IMR-90 (cell line): ENCODE data around the gene BAMBI. TPM values are rescaled to one million over a fixed set of nuclear protein-coding genes. Genes with fewer than 3 reads are reported as not detected.

Experiments
- ATAC-seq: fragments of 200-7000 bp; cut with Tn5 transposase; 2 replicates; pipeline ENCODE4 v1.9.1; 2020; ENCODE audit warnings: low read depth, mild to moderate bottlenecking, moderate library complexity
- BruUV-seq: library from RNA; stranded (reverse); fragments of 400-500 nt; replicated peaks from 2 replicates; lab custom pipeline; 2021; lab: Mats Ljungman, UMichigan
- CTCF ChIA-PET: fragments of 300-600 bp; formaldehyde crosslinking; extraction: SDS; loops from one replicate; lab custom pipeline; 2021; ENCODE audit warnings: antibody characterized with exemption; lab: Yijun Ruan, JAX
- POLR2A ChIA-PET: fragments of 300-600 bp; sonication (Branson Sonifier 250); formaldehyde crosslinking; loops from one replicate; lab custom pipeline; 2022; ENCODE audit warnings: antibody characterized with exemption; ENCODE audit not compliant: unreplicated experiment; lab: Charles Lee
- DNase-seq: peaks from one replicate; pipeline ENCODE4 v3.0.0; 2013
- H2AFZ ChIP-seq: replicated peaks from 2 replicates; pipeline ENCODE3; 2013; ENCODE audit warnings: low read length, mild to moderate bottlenecking; ENCODE audit not compliant: poor library complexity
- H2AK5ac ChIP-seq: 2 replicates; pipeline ENCODE4 v1.6.1; 2013; ENCODE audit warnings: low read depth, low read length, inconsistent platforms
- H2AK9ac ChIP-seq: replicated peaks from 2 replicates; pipeline ENCODE3; 2013; ENCODE audit warnings: mild to moderate bottlenecking, low read depth, low read length, moderate library complexity; ENCODE audit not compliant: poor library complexity
- H2BK120ac ChIP-seq: 2 replicates; pipeline ENCODE4 v1.6.1; 2013; ENCODE audit warnings: low read depth, low read length, inconsistent platforms
- H2BK15ac ChIP-seq: 3 replicates; pipeline ENCODE4 v1.6.1; 2013; ENCODE audit warnings: low read depth, low read length, inconsistent platforms
- H2BK20ac ChIP-seq: 2 replicates; pipeline ENCODE4 v1.6.1; 2013; ENCODE audit warnings: low read depth, mild to moderate bottlenecking, inconsistent platforms, low read length, moderate library complexity
- H2BK5ac ChIP-seq: 2 replicates; pipeline ENCODE4 v1.6.1; 2013; ENCODE audit warnings: mild to moderate bottlenecking, low read depth, low read length, inconsistent platforms; ENCODE audit not compliant: poor library complexity, severe bottlenecking
- H3K14ac ChIP-seq: replicated peaks from 2 replicates; pipeline ENCODE4 v1.6.1; 2013; ENCODE audit warnings: low read depth, low read length, inconsistent platforms
- H3K18ac ChIP-seq: 2 replicates; pipeline ENCODE4 v1.6.1; 2013; ENCODE audit warnings: low read depth, low read length, control low read depth
- H3K23ac ChIP-seq: 2 replicates; pipeline ENCODE4 v1.6.1; 2013; ENCODE audit warnings: low read depth, low read length, inconsistent platforms
- H3K27ac ChIP-seq: 2 replicates; pipeline ENCODE4 v1.5.1; 2013; ENCODE audit warnings: mild to moderate bottlenecking, control low read depth, low read length; ENCODE audit not compliant: insufficient read depth
- H3K27me3 ChIP-seq: 2 replicates; pipeline ENCODE4 v1.6.1; 2013; ENCODE audit warnings: low read length; ENCODE audit not compliant: control insufficient read depth, insufficient read depth
- H3K36me3 ChIP-seq: 2 replicates; pipeline ENCODE4 v1.6.1; 2013; ENCODE audit warnings: low read length, mixed read lengths; ENCODE audit not compliant: control insufficient read depth, insufficient read depth
- H3K4ac ChIP-seq: 2 replicates; pipeline ENCODE4 v1.6.1; 2013; ENCODE audit warnings: low read depth, low read length, inconsistent platforms
- H3K4me1 ChIP-seq: 2 replicates; pipeline ENCODE4 v1.6.1; 2013; ENCODE audit warnings: low read length, mixed read lengths; ENCODE audit not compliant: control insufficient read depth, insufficient read depth
- H3K4me2 ChIP-seq: 2 replicates; pipeline ENCODE4 v1.6.1; 2013; ENCODE audit warnings: low read depth, mild to moderate bottlenecking, control low read depth, low read length, moderate library complexity
- H3K4me3 ChIP-seq: 2 replicates; pipeline ENCODE4 v1.5.1; 2013; ENCODE audit warnings: low read depth, mild to moderate bottlenecking, control low read depth, low read length, moderate library complexity; ENCODE audit not compliant: insufficient read depth
- H3K56ac ChIP-seq: 2 replicates; pipeline ENCODE4 v1.6.1; 2013; ENCODE audit warnings: low read length, inconsistent platforms; ENCODE audit not compliant: insufficient read depth; ENCODE audit errors: extremely low read depth
- H3K79me1 ChIP-seq, 2 experiments: 2 replicates each; pipeline ENCODE4 v1.6.1; 2013; ENCODE audit warnings: low read length in 2 of 2, inconsistent platforms in 1 of 2, low read depth in 1 of 2
- H3K9ac ChIP-seq: 2 replicates; pipeline ENCODE4 v1.6.1; 2013; ENCODE audit warnings: low read depth, low read length, control low read depth
- H3K9me1 ChIP-seq: 2 replicates; pipeline ENCODE4 v1.6.1; 2013; ENCODE audit warnings: low read length, inconsistent platforms; ENCODE audit not compliant: insufficient read depth
- H3K9me3 ChIP-seq: 2 replicates; pipeline ENCODE4 v1.6.1; 2013; ENCODE audit warnings: low read length; ENCODE audit not compliant: control insufficient read depth, insufficient read depth
- H4K20me1 ChIP-seq: 2 replicates; pipeline ENCODE4 v1.6.1; 2013; ENCODE audit warnings: low read length, inconsistent platforms; ENCODE audit not compliant: insufficient read depth
- H4K5ac ChIP-seq: 2 replicates; pipeline ENCODE4 v1.6.1; 2013; ENCODE audit warnings: mild to moderate bottlenecking, low read depth, low read length, control low read depth
- H4K8ac ChIP-seq, 2 experiments: 2 replicates each; pipeline ENCODE4 v1.6.1; 2013; ENCODE audit warnings: low read depth in 2 of 2, low read length in 2 of 2, control low read depth in 1 of 2, inconsistent platforms in 1 of 2
- H4K91ac ChIP-seq: 2 replicates; pipeline ENCODE4 v1.6.1; 2013; ENCODE audit warnings: low read depth, low read length, inconsistent platforms; ENCODE audit not compliant: insufficient read depth
- BHLHE40 ChIP-seq: fragments of 150-350 bp; IDR thresholded peaks from 2 replicates; pipeline ENCODE4 v1.6.1; 2016; ENCODE audit warnings: mild to moderate bottlenecking, low read depth, low read length
- CEBPB ChIP-seq: IDR thresholded peaks from 2 replicates; pipeline ENCODE4 v1.6.1; 2012; ENCODE audit warnings: low read depth, low read length, improper control_type of control experiment
- CHD1 ChIP-seq: IDR thresholded peaks from 2 replicates; pipeline ENCODE4 v1.6.1; 2012; ENCODE audit warnings: low read depth, low read length, improper control_type of control experiment
- FOS ChIP-seq: fragments of 150-350 bp; IDR thresholded peaks from 2 replicates; pipeline ENCODE4 v1.6.1; 2016; ENCODE audit warnings: low read depth, low read length
- MAFK ChIP-seq: IDR thresholded peaks from 2 replicates; pipeline ENCODE4 v1.6.1; 2012; ENCODE audit warnings: low read depth, low read length, improper control_type of control experiment
- MAZ ChIP-seq: IDR thresholded peaks from 2 replicates; pipeline ENCODE4 v1.6.1; 2012; ENCODE audit warnings: low read depth, mild to moderate bottlenecking, low read length, improper control_type of control experiment, moderate library complexity, borderline replicate concordance
- MXI1 ChIP-seq: IDR thresholded peaks from 2 replicates; pipeline ENCODE4 v1.6.1; 2012; ENCODE audit warnings: low read depth, mild to moderate bottlenecking, low read length, moderate library complexity, borderline replicate concordance
- NFE2L2 ChIP-seq: fragments of 150-350 bp; IDR thresholded peaks from 2 replicates; pipeline ENCODE4 v1.6.1; 2016; ENCODE audit warnings: low read depth, mild to moderate bottlenecking, low read length
- POLR2A ChIP-seq: IDR thresholded peaks from 2 replicates; pipeline ENCODE4 v1.6.1; 2012; ENCODE audit warnings: mild to moderate bottlenecking, low read depth, low read length
- RAD21 ChIP-seq: IDR thresholded peaks from 2 replicates; pipeline ENCODE4 v1.6.1; 2012; ENCODE audit warnings: low read length, improper control_type of control experiment
- RCOR1 ChIP-seq: IDR thresholded peaks from 2 replicates; pipeline ENCODE4 v1.6.1; 2012; ENCODE audit warnings: mild to moderate bottlenecking, low read length, improper control_type of control experiment; ENCODE audit not compliant: insufficient replicate concordance
- RFX5 ChIP-seq: IDR thresholded peaks from 2 replicates; pipeline ENCODE4 v1.8.0; 2012; ENCODE audit warnings: low read depth, mild to moderate bottlenecking, low read length, moderate library complexity
- SMC3 ChIP-seq: fragments of 150-350 bp; IDR thresholded peaks from 2 replicates; pipeline ENCODE4 v1.6.1; 2016; ENCODE audit warnings: low read depth, mild to moderate bottlenecking, antibody characterized with exemption, low read length, moderate library complexity
- WGBS, 2 experiments: methylation state at CpG; one replicate each; pipeline versions ENCODE4 v1.1.5 to v1.1.7; 2013; ENCODE audit warnings: missing lambda C conversion rate in 2 of 2; ENCODE audit not compliant: insufficient read length in 1 of 2; ENCODE audit errors: extremely low coverage in 2 of 2; 5-methylcytosine and 5-hydroxymethylcytosine counted together
- dilution Hi-C: fragments of 300-500 bp; cut with HindIII; formaldehyde crosslinking; loops from one replicate; pipeline ENCODE4 v1.14.3; 2018; ENCODE audit warnings: low sequenced_read_pairs; ENCODE audit not compliant: unreplicated experiment
- in situ Hi-C: fragments of 300-500 bp; cut with MboI; formaldehyde crosslinking; loops from 3 replicates; pipeline ENCODE4 v1.14.3; 2019; ENCODE audit warnings: low sequenced_read_pairs, inconsistent platforms, mixed read lengths
- intact Hi-C: fragments of 100-400 bp; cut with micrococcal nuclease; formaldehyde crosslinking; loops from 2 replicates; pipeline ENCODE4 v1.10.0; 2022
- polyA plus RNA-seq, 3 experiments: library from polyadenylated mRNA; depleted of rRNA; stranded (reverse); fragments of >200 nt; gene quantifications; 2 replicates each; pipeline ENCODE4 v1.2.3, GENCODE V29; 2012; ENCODE audit warnings: low replicate concordance in 1 of 3
- total RNA-seq: library from RNA; depleted of rRNA; stranded (reverse); fragments of >200 nt; gene quantifications from 2 replicates; pipeline ENCODE4 v1.2.3, GENCODE V29; 2012
- TF ChIP-seq, protein P1 (sequence below): fragments of 150-350 bp; IDR thresholded peaks from 2 replicates; pipeline ENCODE4 v1.6.1; 2017; ENCODE audit warnings: mild to moderate bottlenecking, antibody characterized with exemption, low read length, low read depth
- TF ChIP-seq, protein P2 (sequence below): fragments of 150-350 bp; IDR thresholded peaks from 2 replicates; pipeline ENCODE4 v1.6.1; 2016; ENCODE audit warnings: low read depth, mild to moderate bottlenecking, low read length, moderate library complexity, borderline replicate concordance
- TF ChIP-seq, protein P3 (sequence below): conservative IDR thresholded peaks from 2 replicates; pipeline ENCODE4 v1.5.1; 2012; ENCODE audit warnings: mild to moderate bottlenecking, low read depth, low read length, improper control_type of control experiment

Gene BAMBI
- total and polyA plus RNA-seq, 2 of the 4 experiments (the other 2 are of a cell fraction) = 14.4 to 19.4 TPM

DNA sequence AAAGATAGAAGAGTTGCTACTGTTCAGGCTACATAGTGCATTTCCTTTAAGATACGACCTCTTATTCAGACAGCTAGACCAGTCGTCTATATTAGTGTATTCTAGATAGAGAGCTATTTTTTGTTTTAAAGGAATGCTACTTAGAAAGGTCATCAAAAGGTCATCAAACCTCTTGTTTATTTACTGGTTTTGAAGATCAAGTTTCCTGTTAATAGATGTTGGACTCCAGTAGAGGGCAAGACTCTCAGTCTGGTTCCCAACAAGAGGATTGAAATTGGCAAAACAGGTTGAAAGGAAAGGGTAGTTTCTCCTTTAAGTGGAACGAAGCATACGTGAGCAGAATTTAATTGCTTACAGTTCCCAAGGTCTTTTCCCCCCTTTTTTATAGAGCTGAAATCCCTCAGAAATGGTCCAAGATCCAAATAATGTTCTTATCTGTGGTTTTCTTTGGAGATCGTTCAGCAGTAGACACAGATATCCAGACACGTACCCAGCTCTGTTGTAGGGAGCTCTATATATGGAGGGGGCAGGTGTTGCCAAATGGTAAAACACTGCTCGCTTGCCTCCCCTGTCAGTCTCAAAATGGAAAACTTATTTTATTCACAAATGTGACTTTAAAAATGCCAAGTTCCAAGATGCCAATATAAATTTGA is 37.2 kb downstream of the BAMBI start:
- dilution Hi-C loops (no loop called here), intact Hi-C loops (no loop called here), in situ Hi-C loops (no loop called here)
- H4K91ac ChIP-seq = no peak overlapping the region
- H3K27me3 ChIP-seq = no peaks in the 10 kb centered on the region
- H3K4me3 ChIP-seq = no peak overlapping the region
- no peaks in the 10 kb centered on the region for H4K20me1 ChIP-seq
- ATAC-seq = no peak
- no peak overlapping the region for H2BK5ac ChIP-seq
- H3K18ac ChIP-seq = no peak overlapping the region
- H4K5ac ChIP-seq = no peak overlapping the region
- H2AK5ac ChIP-seq = no peak overlapping the region
- H3K4me2 ChIP-seq = no peak overlapping the region
- H3K9ac ChIP-seq = no peak overlapping the region
- H3K9me1 ChIP-seq = no peaks in the 10 kb centered on the region
- no peak for TF ChIP-seq RCOR1
- TF ChIP-seq CEBPB = no peak
- TF ChIP-seq, protein P1, sequence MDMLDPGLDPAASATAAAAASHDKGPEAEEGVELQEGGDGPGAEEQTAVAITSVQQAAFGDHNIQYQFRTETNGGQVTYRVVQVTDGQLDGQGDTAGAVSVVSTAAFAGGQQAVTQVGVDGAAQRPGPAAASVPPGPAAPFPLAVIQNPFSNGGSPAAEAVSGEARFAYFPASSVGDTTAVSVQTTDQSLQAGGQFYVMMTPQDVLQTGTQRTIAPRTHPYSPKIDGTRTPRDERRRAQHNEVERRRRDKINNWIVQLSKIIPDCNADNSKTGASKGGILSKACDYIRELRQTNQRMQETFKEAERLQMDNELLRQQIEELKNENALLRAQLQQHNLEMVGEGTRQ = no peak
- no peak for TF ChIP-seq MXI1
- no peak for TF ChIP-seq NFE2L2
- TF ChIP-seq, protein P2, sequence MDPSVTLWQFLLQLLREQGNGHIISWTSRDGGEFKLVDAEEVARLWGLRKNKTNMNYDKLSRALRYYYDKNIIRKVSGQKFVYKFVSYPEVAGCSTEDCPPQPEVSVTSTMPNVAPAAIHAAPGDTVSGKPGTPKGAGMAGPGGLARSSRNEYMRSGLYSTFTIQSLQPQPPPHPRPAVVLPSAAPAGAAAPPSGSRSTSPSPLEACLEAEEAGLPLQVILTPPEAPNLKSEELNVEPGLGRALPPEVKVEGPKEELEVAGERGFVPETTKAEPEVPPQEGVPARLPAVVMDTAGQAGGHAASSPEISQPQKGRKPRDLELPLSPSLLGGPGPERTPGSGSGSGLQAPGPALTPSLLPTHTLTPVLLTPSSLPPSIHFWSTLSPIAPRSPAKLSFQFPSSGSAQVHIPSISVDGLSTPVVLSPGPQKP = no peak
- no peak for TF ChIP-seq POLR2A
- no peak for TF ChIP-seq CHD1
- TF ChIP-seq RFX5 = no peak
- TF ChIP-seq SMC3 = no peak
- no peak for TF ChIP-seq MAFK
- no peak for TF ChIP-seq MAZ
- no peak for TF ChIP-seq RAD21
- TF ChIP-seq BHLHE40 = no peak
- TF ChIP-seq, protein P3, sequence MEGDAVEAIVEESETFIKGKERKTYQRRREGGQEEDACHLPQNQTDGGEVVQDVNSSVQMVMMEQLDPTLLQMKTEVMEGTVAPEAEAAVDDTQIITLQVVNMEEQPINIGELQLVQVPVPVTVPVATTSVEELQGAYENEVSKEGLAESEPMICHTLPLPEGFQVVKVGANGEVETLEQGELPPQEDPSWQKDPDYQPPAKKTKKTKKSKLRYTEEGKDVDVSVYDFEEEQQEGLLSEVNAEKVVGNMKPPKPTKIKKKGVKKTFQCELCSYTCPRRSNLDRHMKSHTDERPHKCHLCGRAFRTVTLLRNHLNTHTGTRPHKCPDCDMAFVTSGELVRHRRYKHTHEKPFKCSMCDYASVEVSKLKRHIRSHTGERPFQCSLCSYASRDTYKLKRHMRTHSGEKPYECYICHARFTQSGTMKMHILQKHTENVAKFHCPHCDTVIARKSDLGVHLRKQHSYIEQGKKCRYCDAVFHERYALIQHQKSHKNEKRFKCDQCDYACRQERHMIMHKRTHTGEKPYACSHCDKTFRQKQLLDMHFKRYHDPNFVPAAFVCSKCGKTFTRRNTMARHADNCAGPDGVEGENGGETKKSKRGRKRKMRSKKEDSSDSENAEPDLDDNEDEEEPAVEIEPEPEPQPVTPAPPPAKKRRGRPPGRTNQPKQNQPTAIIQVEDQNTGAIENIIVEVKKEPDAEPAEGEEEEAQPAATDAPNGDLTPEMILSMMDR = no peak
- no peak for TF ChIP-seq FOS
- H2BK20ac ChIP-seq = no peak overlapping the region
- H2BK15ac ChIP-seq = no peak overlapping the region
- ChIA-PET POLR2A (no interaction called here), CTCF (interaction anchor here (1.0 kb wide), 1 partner anchor 10 kb away, joined by 3 read pairs; no protein-coding TSS in a partner anchor)
- peaks cover 2% of the 10 kb centered on the region; the same call in 1 of the 2 replicates for H3K4me1 ChIP-seq
- H3K79me1 ChIP-seq = no peaks in the 10 kb centered on the region
- no peak overlapping the region for H2AK9ac ChIP-seq
- no CpG with 5 or more reads among the region's 7 CpGs for WGBS, 2 experiments
- H2BK120ac ChIP-seq = no peak overlapping the region
- H3K36me3 ChIP-seq = no peaks in the 10 kb centered on the region
- no TSS peak for BruUV-seq
- H3K4ac ChIP-seq = no peak overlapping the region
- H4K8ac ChIP-seq = no peak overlapping the region
- H3K9me3 ChIP-seq = peaks cover 3% of the 10 kb centered on the region; the same call in 1 of the 2 replicates
- no peak overlapping the region for H2AFZ ChIP-seq
- no peak overlapping the region for H3K27ac ChIP-seq
- H3K14ac ChIP-seq = no peak overlapping the region
- no peak for DNase-seq
- H3K56ac ChIP-seq = no peak overlapping the region
- H3K23ac ChIP-seq = no peak overlapping the region
